HCT116 (cell line): ENCODE measurements around the gene RPL31. TPM values are rescaled to one million over a fixed set of nuclear protein-coding genes. Genes with fewer than 3 reads are reported as not detected.

Source experiments
- ATAC-seq: fragments of 200-7000 bp; cut with Tn5 transposase; 2 replicates; pipeline ENCODE4 v1.9.1; 2020; ENCODE audit warnings: mild to moderate bottlenecking, moderate library complexity
- BruUV-seq: library from RNA; stranded (reverse); fragments of 400-500 nt; replicated peaks from 2 replicates; lab custom pipeline; 2021; lab: Mats Ljungman, UMichigan
- CTCF ChIA-PET: fragments of 300-600 bp; sonication (Branson Sonifier 250); formaldehyde crosslinking; loops from one replicate; lab custom pipeline; 2021; ENCODE audit warnings: antibody characterized with exemption; lab: Charles Lee
- POLR2A ChIA-PET: fragments of 300-600, 350-600 bp; sonication (Branson Sonifier 250); formaldehyde crosslinking; loops from one replicate; lab custom pipeline; 2021; ENCODE audit warnings: antibody characterized with exemption; lab: Charles Lee
- RAD21 ChIA-PET, 2 experiments: fragments of 300-600 bp; sonication (Branson Sonifier 250); formaldehyde crosslinking; loops; one replicate each; lab custom pipeline; 2023; ENCODE audit warnings: low total read pairs in 2 of 2; ENCODE audit not compliant: uncharacterized antibody in 2 of 2, unreplicated experiment in 2 of 2, low non-redundant PET in 1 of 2; lab: Charles Lee
- DNase-seq: peaks from one replicate; pipeline ENCODE4 v3.0.0-alpha.2; 2010; ENCODE audit warnings: low read depth, low spot score
- H2AFZ ChIP-seq: fragments of 200-600 bp; shearing (Covaris generic), sonication (generic); 2 replicates; pipeline ENCODE4 v1.6.1; 2017; ENCODE audit warnings: low read depth, mixed run types, mixed read lengths, antibody characterized with exemption, low read length; ENCODE audit not compliant: poor library complexity, severe bottlenecking
- H3K27ac ChIP-seq: 2 replicates; pipeline ENCODE4 v1.5.1; 2012; ENCODE audit warnings: low read depth, low read length
- H3K27me3 ChIP-seq: fragments of 200-600 bp; sonication (generic); 2 replicates; pipeline ENCODE4 v1.6.1; 2016; ENCODE audit warnings: mixed run types, low read length, mixed read lengths; ENCODE audit not compliant: insufficient read depth
- H3K36me3 ChIP-seq, 2 experiments: fragments of 200-500 bp in 1 of 2; fragments of 200-600 bp in 1 of 2; sonication (Bioruptor generic) in 1 of 2; sonication (generic) in 1 of 2; 2 replicates each; pipeline versions ENCODE4 v1.5.1 to v1.6.1; 2014 to 2016; ENCODE audit warnings: low read length in 2 of 2, inconsistent platforms in 1 of 2, mixed read lengths in 1 of 2, mixed run types in 1 of 2; ENCODE audit not compliant: insufficient read depth in 2 of 2, control insufficient read depth in 1 of 2
- H3K4me1 ChIP-seq, 2 experiments: fragments of 200-600 bp in 1 of 2; sonication (generic) in 1 of 2; 2 replicates each; pipeline versions ENCODE4 v1.5.1 to v1.6.1; 2012 to 2017; ENCODE audit warnings: low read length in 2 of 2, inconsistent platforms in 1 of 2, mild to moderate bottlenecking in 1 of 2, mixed read lengths in 1 of 2, mixed run types in 1 of 2, moderate library complexity in 1 of 2; ENCODE audit not compliant: insufficient read depth in 2 of 2, control insufficient read depth in 1 of 2
- H3K4me2 ChIP-seq: fragments of 200-600 bp; sonication (generic); 2 replicates; pipeline ENCODE4 v1.6.1; 2017; ENCODE audit warnings: mixed run types, low read length, mixed read lengths
- H3K4me3 ChIP-seq, 2 experiments: fragments of 200-600 bp in 1 of 2; sonication (generic) in 1 of 2; replicated peaks in 1 of 2; 2 replicates each; pipeline ENCODE4 v1.5.1; 2011 to 2016; ENCODE audit warnings: low read length in 2 of 2, control low read depth in 1 of 2, low read depth in 1 of 2, mild to moderate bottlenecking in 1 of 2, mixed read lengths in 1 of 2, mixed run types in 1 of 2
- H3K79me2 ChIP-seq: fragments of 200-600 bp; sonication (generic); 2 replicates; pipeline ENCODE4 v1.6.1; 2017; ENCODE audit warnings: mild to moderate bottlenecking, mixed run types, low read length, moderate library complexity, mixed read lengths; ENCODE audit not compliant: insufficient read depth
- H3K9ac ChIP-seq: fragments of 200-600 bp; sonication (generic); 2 replicates; pipeline ENCODE4 v1.6.1; 2016; ENCODE audit warnings: low read length, mixed read lengths
- H3K9me2 ChIP-seq: fragments of 200-600 bp; sonication (generic), shearing (Covaris generic); 2 replicates; pipeline ENCODE4 v1.6.1; 2017; ENCODE audit warnings: mixed run types, mild to moderate bottlenecking, moderate library complexity; ENCODE audit not compliant: insufficient read depth
- H3K9me3 ChIP-seq, 2 experiments: fragments of 200-500 bp in 1 of 2; fragments of 200-600 bp in 1 of 2; sonication (Bioruptor generic) in 1 of 2; sonication (generic) in 1 of 2; 2 replicates each; pipeline ENCODE4 v1.6.1; 2014 to 2017; ENCODE audit warnings: low read length in 2 of 2, mixed read lengths in 2 of 2, inconsistent platforms in 1 of 2, low read depth in 1 of 2, mild to moderate bottlenecking in 1 of 2, mixed run types in 1 of 2, moderate library complexity in 1 of 2; ENCODE audit not compliant: control insufficient read depth in 1 of 2, insufficient read depth in 1 of 2
- H4K20me1 ChIP-seq: fragments of 200-600 bp; sonication (generic), shearing (Covaris generic); 2 replicates; pipeline ENCODE4 v1.6.1; 2017; ENCODE audit warnings: mixed run types, mild to moderate bottlenecking, moderate library complexity; ENCODE audit not compliant: insufficient read depth
- CBX3 ChIP-seq: IDR thresholded peaks from 2 replicates; pipeline ENCODE4 v1.6.1; 2012; ENCODE audit warnings: low read depth
- CEBPB ChIP-seq: IDR thresholded peaks from 2 replicates; pipeline ENCODE4 v1.6.1; 2012; ENCODE audit warnings: low read depth
- EZH2 ChIP-seq: fragments of 200-600 bp; sonication (generic); IDR thresholded peaks from 2 replicates; pipeline ENCODE4 v1.6.1; 2017; ENCODE audit warnings: antibody characterized with exemption, mixed run types
- FOSL1 ChIP-seq: IDR thresholded peaks from 2 replicates; pipeline ENCODE4 v1.6.1; 2012; ENCODE audit warnings: low read depth
- REST ChIP-seq: IDR thresholded peaks from 2 replicates; pipeline ENCODE4 v1.6.1; 2012; ENCODE audit warnings: low read depth
- SIN3A ChIP-seq: IDR thresholded peaks from 2 replicates; pipeline ENCODE4 v1.6.1; 2012; ENCODE audit warnings: low read depth
- YY1 ChIP-seq: IDR thresholded peaks from 2 replicates; pipeline ENCODE4 v1.6.1; 2011; ENCODE audit warnings: low read length, low read depth, moderate library complexity, mild to moderate bottlenecking; ENCODE audit not compliant: insufficient replicate concordance; ENCODE audit errors: extremely low read depth
- ZFX ChIP-seq: fragments of 450-650 bp; IDR thresholded peaks from 2 replicates; pipeline ENCODE4 v1.6.1; 2017
- intact Hi-C: fragments of 100-400 bp; cut with micrococcal nuclease; formaldehyde crosslinking; loops from 2 replicates; pipeline ENCODE4 v1.10.0; 2022
- total RNA-seq: library from RNA; stranded (reverse); gene quantifications from one replicate; pipeline ENCODE4 v1.2.1, GENCODE V29; 2021; ENCODE audit not compliant: unreplicated experiment

RPL31 gene
- total RNA-seq, 1 experiment from 2014 or later = 1,340 TPM

DNA sequence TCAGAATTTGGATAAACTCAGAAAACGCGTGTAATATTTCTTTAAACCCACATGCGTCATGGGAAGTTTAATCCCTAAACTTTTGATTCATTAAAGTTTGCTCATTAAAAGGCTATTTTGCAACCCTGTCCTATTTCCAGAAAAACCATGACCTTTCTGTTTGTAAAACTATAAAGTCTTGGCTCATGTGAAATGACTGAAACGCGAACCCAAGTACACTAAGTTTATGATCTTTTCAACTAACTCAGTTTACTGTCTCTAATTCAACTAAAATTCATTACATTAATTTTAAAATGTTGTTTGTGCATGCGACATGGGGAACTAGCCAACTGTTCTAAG lies 3.9 kb upstream of the RPL31 start:
- ATAC-seq = no peak
- Histone ChIP-seq H4K20me1 (no peaks in the 10 kb centered on the region), H3K27ac (no peak overlapping the region), H3K27me3 (no peaks in the 10 kb centered on the region), H3K79me2 (peaks cover 12% of the 10 kb centered on the region), H3K4me3 (no peak overlapping the region), H3K9ac (no peak overlapping the region), H3K9me3 (no peaks in the 10 kb centered on the region), H2AFZ (no peak overlapping the region), H3K36me3 (peaks cover 0 to 8% of the 10 kb centered on the region in 2 experiments; a peak in 3 of 4 replicates), H3K4me1 (peaks cover 6 to 9% of the 10 kb centered on the region in 2 experiments), H3K9me2 (no peaks in the 10 kb centered on the region), H3K4me2 (no peak overlapping the region)
- ChIA-PET POLR2A (no interaction called here), RAD21 (no interaction called here), CTCF (no interaction called here)
- intact Hi-C loops = no loop called here
- TF ChIP-seq FOSL1 = no peak
- TF ChIP-seq REST = no peak
- no peak for TF ChIP-seq CEBPB
- no peak for TF ChIP-seq ZFX
- TF ChIP-seq SIN3A = no peak
- TF ChIP-seq EZH2 = no peak
- no peak for TF ChIP-seq YY1
- TF ChIP-seq CBX3 = no peak
- no TSS peak for BruUV-seq
- DNase-seq = no peak
